IMR-90 (cell line): ENCODE measurements around the gene GOLGA1. TPM values are rescaled to one million over a fixed set of nuclear protein-coding genes. Genes with fewer than 3 reads are reported as not detected.

Experiments used
- ATAC-seq: fragments of 200-7000 bp; cut with Tn5 transposase; 2 replicates; pipeline ENCODE4 v1.9.1; 2020; ENCODE audit warnings: low read depth, mild to moderate bottlenecking, moderate library complexity
- BruUV-seq: library from RNA; stranded (reverse); fragments of 400-500 nt; replicated peaks from 2 replicates; lab custom pipeline; 2021; lab: Mats Ljungman, UMichigan
- CTCF ChIA-PET: fragments of 300-600 bp; formaldehyde crosslinking; extraction: SDS; loops from one replicate; lab custom pipeline; 2021; ENCODE audit warnings: antibody characterized with exemption; lab: Yijun Ruan, JAX
- POLR2A ChIA-PET: fragments of 300-600 bp; sonication (Branson Sonifier 250); formaldehyde crosslinking; loops from one replicate; lab custom pipeline; 2022; ENCODE audit warnings: antibody characterized with exemption; ENCODE audit not compliant: unreplicated experiment; lab: Charles Lee
- DNase-seq: peaks from one replicate; pipeline ENCODE4 v3.0.0; 2013
- H2AFZ ChIP-seq: replicated peaks from 2 replicates; pipeline ENCODE3; 2013; ENCODE audit warnings: low read length, mild to moderate bottlenecking; ENCODE audit not compliant: poor library complexity
- H2AK5ac ChIP-seq: 2 replicates; pipeline ENCODE4 v1.6.1; 2013; ENCODE audit warnings: low read depth, low read length, inconsistent platforms
- H2AK9ac ChIP-seq: replicated peaks from 2 replicates; pipeline ENCODE3; 2013; ENCODE audit warnings: mild to moderate bottlenecking, low read depth, low read length, moderate library complexity; ENCODE audit not compliant: poor library complexity
- H2BK120ac ChIP-seq: 2 replicates; pipeline ENCODE4 v1.6.1; 2013; ENCODE audit warnings: low read depth, low read length, inconsistent platforms
- H2BK15ac ChIP-seq: 3 replicates; pipeline ENCODE4 v1.6.1; 2013; ENCODE audit warnings: low read depth, low read length, inconsistent platforms
- H2BK20ac ChIP-seq: 2 replicates; pipeline ENCODE4 v1.6.1; 2013; ENCODE audit warnings: low read depth, mild to moderate bottlenecking, inconsistent platforms, low read length, moderate library complexity
- H2BK5ac ChIP-seq: 2 replicates; pipeline ENCODE4 v1.6.1; 2013; ENCODE audit warnings: mild to moderate bottlenecking, low read depth, low read length, inconsistent platforms; ENCODE audit not compliant: poor library complexity, severe bottlenecking
- H3K14ac ChIP-seq: replicated peaks from 2 replicates; pipeline ENCODE4 v1.6.1; 2013; ENCODE audit warnings: low read depth, low read length, inconsistent platforms
- H3K18ac ChIP-seq: 2 replicates; pipeline ENCODE4 v1.6.1; 2013; ENCODE audit warnings: low read depth, low read length, control low read depth
- H3K23ac ChIP-seq: 2 replicates; pipeline ENCODE4 v1.6.1; 2013; ENCODE audit warnings: low read depth, low read length, inconsistent platforms
- H3K27ac ChIP-seq: 2 replicates; pipeline ENCODE4 v1.5.1; 2013; ENCODE audit warnings: mild to moderate bottlenecking, control low read depth, low read length; ENCODE audit not compliant: insufficient read depth
- H3K27me3 ChIP-seq: 2 replicates; pipeline ENCODE4 v1.6.1; 2013; ENCODE audit warnings: low read length; ENCODE audit not compliant: control insufficient read depth, insufficient read depth
- H3K36me3 ChIP-seq: 2 replicates; pipeline ENCODE4 v1.6.1; 2013; ENCODE audit warnings: low read length, mixed read lengths; ENCODE audit not compliant: control insufficient read depth, insufficient read depth
- H3K4ac ChIP-seq: 2 replicates; pipeline ENCODE4 v1.6.1; 2013; ENCODE audit warnings: low read depth, low read length, inconsistent platforms
- H3K4me1 ChIP-seq: 2 replicates; pipeline ENCODE4 v1.6.1; 2013; ENCODE audit warnings: low read length, mixed read lengths; ENCODE audit not compliant: control insufficient read depth, insufficient read depth
- H3K4me2 ChIP-seq: 2 replicates; pipeline ENCODE4 v1.6.1; 2013; ENCODE audit warnings: low read depth, mild to moderate bottlenecking, control low read depth, low read length, moderate library complexity
- H3K4me3 ChIP-seq: 2 replicates; pipeline ENCODE4 v1.5.1; 2013; ENCODE audit warnings: low read depth, mild to moderate bottlenecking, control low read depth, low read length, moderate library complexity; ENCODE audit not compliant: insufficient read depth
- H3K56ac ChIP-seq: 2 replicates; pipeline ENCODE4 v1.6.1; 2013; ENCODE audit warnings: low read length, inconsistent platforms; ENCODE audit not compliant: insufficient read depth; ENCODE audit errors: extremely low read depth
- H3K79me1 ChIP-seq, 2 experiments: 2 replicates each; pipeline ENCODE4 v1.6.1; 2013; ENCODE audit warnings: low read length in 2 of 2, inconsistent platforms in 1 of 2, low read depth in 1 of 2
- H3K9ac ChIP-seq: 2 replicates; pipeline ENCODE4 v1.6.1; 2013; ENCODE audit warnings: low read depth, low read length, control low read depth
- H3K9me1 ChIP-seq: 2 replicates; pipeline ENCODE4 v1.6.1; 2013; ENCODE audit warnings: low read length, inconsistent platforms; ENCODE audit not compliant: insufficient read depth
- H3K9me3 ChIP-seq: 2 replicates; pipeline ENCODE4 v1.6.1; 2013; ENCODE audit warnings: low read length; ENCODE audit not compliant: control insufficient read depth, insufficient read depth
- H4K20me1 ChIP-seq: 2 replicates; pipeline ENCODE4 v1.6.1; 2013; ENCODE audit warnings: low read length, inconsistent platforms; ENCODE audit not compliant: insufficient read depth
- H4K5ac ChIP-seq: 2 replicates; pipeline ENCODE4 v1.6.1; 2013; ENCODE audit warnings: mild to moderate bottlenecking, low read depth, low read length, control low read depth
- H4K8ac ChIP-seq, 2 experiments: 2 replicates each; pipeline ENCODE4 v1.6.1; 2013; ENCODE audit warnings: low read depth in 2 of 2, low read length in 2 of 2, control low read depth in 1 of 2, inconsistent platforms in 1 of 2
- H4K91ac ChIP-seq: 2 replicates; pipeline ENCODE4 v1.6.1; 2013; ENCODE audit warnings: low read depth, low read length, inconsistent platforms; ENCODE audit not compliant: insufficient read depth
- BHLHE40 ChIP-seq: fragments of 150-350 bp; IDR thresholded peaks from 2 replicates; pipeline ENCODE4 v1.6.1; 2016; ENCODE audit warnings: mild to moderate bottlenecking, low read depth, low read length
- CEBPB ChIP-seq: IDR thresholded peaks from 2 replicates; pipeline ENCODE4 v1.6.1; 2012; ENCODE audit warnings: low read depth, low read length, improper control_type of control experiment
- CHD1 ChIP-seq: IDR thresholded peaks from 2 replicates; pipeline ENCODE4 v1.6.1; 2012; ENCODE audit warnings: low read depth, low read length, improper control_type of control experiment
- CTCF ChIP-seq: conservative IDR thresholded peaks from 2 replicates; pipeline ENCODE4 v1.5.1; 2012; ENCODE audit warnings: mild to moderate bottlenecking, low read depth, low read length, improper control_type of control experiment
- FOS ChIP-seq: fragments of 150-350 bp; IDR thresholded peaks from 2 replicates; pipeline ENCODE4 v1.6.1; 2016; ENCODE audit warnings: low read depth, low read length
- MAFK ChIP-seq: IDR thresholded peaks from 2 replicates; pipeline ENCODE4 v1.6.1; 2012; ENCODE audit warnings: low read depth, low read length, improper control_type of control experiment
- MAZ ChIP-seq: IDR thresholded peaks from 2 replicates; pipeline ENCODE4 v1.6.1; 2012; ENCODE audit warnings: low read depth, mild to moderate bottlenecking, low read length, improper control_type of control experiment, moderate library complexity, borderline replicate concordance
- MXI1 ChIP-seq: IDR thresholded peaks from 2 replicates; pipeline ENCODE4 v1.6.1; 2012; ENCODE audit warnings: low read depth, mild to moderate bottlenecking, low read length, moderate library complexity, borderline replicate concordance
- NFE2L2 ChIP-seq: fragments of 150-350 bp; IDR thresholded peaks from 2 replicates; pipeline ENCODE4 v1.6.1; 2016; ENCODE audit warnings: low read depth, mild to moderate bottlenecking, low read length
- POLR2A ChIP-seq: IDR thresholded peaks from 2 replicates; pipeline ENCODE4 v1.6.1; 2012; ENCODE audit warnings: mild to moderate bottlenecking, low read depth, low read length
- RAD21 ChIP-seq: IDR thresholded peaks from 2 replicates; pipeline ENCODE4 v1.6.1; 2012; ENCODE audit warnings: low read length, improper control_type of control experiment
- RCOR1 ChIP-seq: IDR thresholded peaks from 2 replicates; pipeline ENCODE4 v1.6.1; 2012; ENCODE audit warnings: mild to moderate bottlenecking, low read length, improper control_type of control experiment; ENCODE audit not compliant: insufficient replicate concordance
- RFX5 ChIP-seq: IDR thresholded peaks from 2 replicates; pipeline ENCODE4 v1.8.0; 2012; ENCODE audit warnings: low read depth, mild to moderate bottlenecking, low read length, moderate library complexity
- SMC3 ChIP-seq: fragments of 150-350 bp; IDR thresholded peaks from 2 replicates; pipeline ENCODE4 v1.6.1; 2016; ENCODE audit warnings: low read depth, mild to moderate bottlenecking, antibody characterized with exemption, low read length, moderate library complexity
- WGBS, 2 experiments: methylation state at CpG; one replicate each; pipeline versions ENCODE4 v1.1.5 to v1.1.7; 2013; ENCODE audit warnings: missing lambda C conversion rate in 2 of 2; ENCODE audit not compliant: insufficient read length in 1 of 2; ENCODE audit errors: extremely low coverage in 2 of 2; 5-methylcytosine and 5-hydroxymethylcytosine counted together
- dilution Hi-C: fragments of 300-500 bp; cut with HindIII; formaldehyde crosslinking; loops from one replicate; pipeline ENCODE4 v1.14.3; 2018; ENCODE audit warnings: low sequenced_read_pairs; ENCODE audit not compliant: unreplicated experiment
- in situ Hi-C: fragments of 300-500 bp; cut with MboI; formaldehyde crosslinking; loops from 3 replicates; pipeline ENCODE4 v1.14.3; 2019; ENCODE audit warnings: low sequenced_read_pairs, inconsistent platforms, mixed read lengths
- intact Hi-C: fragments of 100-400 bp; cut with micrococcal nuclease; formaldehyde crosslinking; loops from 2 replicates; pipeline ENCODE4 v1.10.0; 2022
- polyA plus RNA-seq, 3 experiments: library from polyadenylated mRNA; depleted of rRNA; stranded (reverse); fragments of >200 nt; gene quantifications; 2 replicates each; pipeline ENCODE4 v1.2.3, GENCODE V29; 2012; ENCODE audit warnings: low replicate concordance in 1 of 3
- total RNA-seq: library from RNA; depleted of rRNA; stranded (reverse); fragments of >200 nt; gene quantifications from 2 replicates; pipeline ENCODE4 v1.2.3, GENCODE V29; 2012
- TF ChIP-seq, protein P1 (sequence below): fragments of 150-350 bp; IDR thresholded peaks from 2 replicates; pipeline ENCODE4 v1.6.1; 2017; ENCODE audit warnings: mild to moderate bottlenecking, antibody characterized with exemption, low read length, low read depth
- TF ChIP-seq, protein P2 (sequence below): fragments of 150-350 bp; IDR thresholded peaks from 2 replicates; pipeline ENCODE4 v1.6.1; 2016; ENCODE audit warnings: low read depth, mild to moderate bottlenecking, low read length, moderate library complexity, borderline replicate concordance

GOLGA1 gene
- total and polyA plus RNA-seq, 2 of the 4 experiments (the other 2 are of a cell fraction) = 10.6 to 12.7 TPM

DNA sequence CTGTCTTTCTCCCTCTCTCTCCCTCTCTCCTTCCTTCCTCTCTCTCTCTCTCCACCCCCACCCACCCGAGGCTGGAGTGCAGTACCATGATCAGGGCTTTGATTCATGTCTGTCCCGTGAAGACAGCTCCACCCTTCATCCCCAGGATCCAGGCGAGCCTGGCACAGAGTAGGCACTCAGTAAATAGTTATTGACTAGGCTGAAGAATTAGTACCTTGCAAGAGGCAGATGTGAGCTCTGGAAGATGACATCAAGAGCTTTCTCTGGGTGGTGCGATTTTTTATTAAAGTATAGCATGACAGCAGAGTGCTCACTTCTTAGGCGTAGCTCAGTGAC lies 111.6 kb downstream of the GOLGA1 start:
- Histone ChIP-seq H2BK15ac (no peak overlapping the region), H3K4me2 (no peak overlapping the region), H2BK20ac (no peak overlapping the region), H3K9me3 (0 out of 2 replicates have a peak, but pooled peaks cover 2% of the 10 kb centered on the region), H2AK5ac (0 out of 2 replicates have a peak overlapping the region, but pooled peaks have one; percentile 7), H3K4me3 (no peak overlapping the region), H3K4ac (no peak overlapping the region), H3K14ac (no peak overlapping the region), H2AK9ac (no peak overlapping the region), H3K23ac (no peak overlapping the region), H3K36me3 (no peaks in the 10 kb centered on the region), H4K8ac (no peak overlapping the region), H3K27ac (no peak overlapping the region), H3K9ac (no peak overlapping the region), H3K9me1 (peaks cover 4% of the 10 kb centered on the region; the same call in 1 of the 2 replicates), H3K4me1 (peaks cover 12% of the 10 kb centered on the region), H3K79me1 (no peaks in the 10 kb centered on the region), H4K20me1 (no peaks in the 10 kb centered on the region; the same call in 1 of the 2 replicates), H4K5ac (no peak overlapping the region), H3K18ac (no peak overlapping the region), H2BK120ac (no peak overlapping the region), H2AFZ (no peak overlapping the region), H2BK5ac (no peak overlapping the region), H3K27me3 (no peaks in the 10 kb centered on the region), H3K56ac (no peak overlapping the region), H4K91ac (no peak overlapping the region)
- intact Hi-C loops = no loop called here
- in situ Hi-C loops = no loop called here
- no TSS peak for BruUV-seq
- DNase-seq (no peak), ATAC-seq (no peak)
- WGBS, 2 experiments = 10% methylated on average over 2 of the region's 5 CpGs; no CpG with 5 or more reads in 1 of the 2 experiments
- ChIA-PET POLR2A (interaction anchor here (0.7 kb wide), 1 partner anchor 31 kb away, joined by 8 read pairs; no protein-coding TSS in a partner anchor), CTCF (interaction anchor here (1.0 kb wide), 1 partner anchor 11 kb away, joined by 5 read pairs; no protein-coding TSS in a partner anchor)
- TF ChIP-seq MXI1 (no peak), CHD1 (no peak), POLR2A (no peak), MAZ (no peak), NFE2L2 (no peak), FOS (no peak), MAFK (no peak), CTCF (no peak), RAD21 (no peak), CEBPB (no peak), RFX5 (no peak), RCOR1 (no peak), SMC3 (no peak), BHLHE40 (no peak)
- TF ChIP-seq, protein P1, sequence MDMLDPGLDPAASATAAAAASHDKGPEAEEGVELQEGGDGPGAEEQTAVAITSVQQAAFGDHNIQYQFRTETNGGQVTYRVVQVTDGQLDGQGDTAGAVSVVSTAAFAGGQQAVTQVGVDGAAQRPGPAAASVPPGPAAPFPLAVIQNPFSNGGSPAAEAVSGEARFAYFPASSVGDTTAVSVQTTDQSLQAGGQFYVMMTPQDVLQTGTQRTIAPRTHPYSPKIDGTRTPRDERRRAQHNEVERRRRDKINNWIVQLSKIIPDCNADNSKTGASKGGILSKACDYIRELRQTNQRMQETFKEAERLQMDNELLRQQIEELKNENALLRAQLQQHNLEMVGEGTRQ = no peak
- TF ChIP-seq, protein P2, sequence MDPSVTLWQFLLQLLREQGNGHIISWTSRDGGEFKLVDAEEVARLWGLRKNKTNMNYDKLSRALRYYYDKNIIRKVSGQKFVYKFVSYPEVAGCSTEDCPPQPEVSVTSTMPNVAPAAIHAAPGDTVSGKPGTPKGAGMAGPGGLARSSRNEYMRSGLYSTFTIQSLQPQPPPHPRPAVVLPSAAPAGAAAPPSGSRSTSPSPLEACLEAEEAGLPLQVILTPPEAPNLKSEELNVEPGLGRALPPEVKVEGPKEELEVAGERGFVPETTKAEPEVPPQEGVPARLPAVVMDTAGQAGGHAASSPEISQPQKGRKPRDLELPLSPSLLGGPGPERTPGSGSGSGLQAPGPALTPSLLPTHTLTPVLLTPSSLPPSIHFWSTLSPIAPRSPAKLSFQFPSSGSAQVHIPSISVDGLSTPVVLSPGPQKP = no peak
- dilution Hi-C loops = no loop called here
